Keratinocyte (primary cell): ENCODE measurements around the gene CACNG3.

Experiments
- CTCF ChIP-seq, 3 experiments: IDR thresholded peaks in 1 of 3; conservative IDR thresholded peaks in 1 of 3; optimal IDR thresholded peaks in 1 of 3; 2 replicates in 2 of 3; 3 replicates in 1 of 3; pipeline versions ENCODE3 to v1.5.1; 2011; ENCODE audit warnings: low read length in 3 of 3, mild to moderate bottlenecking in 3 of 3, moderate library complexity in 2 of 3, control low read depth in 1 of 3, inconsistent platforms in 1 of 3; ENCODE audit not compliant: insufficient read depth in 2 of 3; ENCODE audit errors: extremely low read depth in 1 of 3
- EZH2 ChIP-seq: IDR thresholded peaks from one replicate; pipeline ENCODE4 v1.6.1; 2012; ENCODE audit warnings: inconsistent platforms, mild to moderate bottlenecking, low read length, moderate library complexity

- TF ChIP-seq CTCF (optimal IDR thresholded peaks at IDR 0.05 in 1 of 3, IDR thresholded peaks at IDR 0.05 in 1 of 3, conservative IDR thresholded peaks at IDR 0.05 in 1 of 3; ENCODE audit: extremely low read depth in 1 of 3, insufficient read depth in 2 of 3, low read length in 3 of 3) (no peak), EZH2 (no peak)
Measured at GRCh38 chr16:24328835-24329452, 72.8 kb downstream of the CACNG3 start.
